Stimulated activated CD8-positive, alpha-beta memory T cell treated with anti-CD3 and anti-CD28 coated beads, Interleukin-12 subunit alpha, Interleukin-12 subunit beta, amount 100 ng/mL, for 24 hours (primary cell): ENCODE results near the gene AK2.

Experiments
- DNase-seq: peaks from one replicate; pipeline ENCODE4 v3.0.0-alpha.2; 2020; ENCODE audit errors: extremely low read depth

The AK2 gene

DNA sequence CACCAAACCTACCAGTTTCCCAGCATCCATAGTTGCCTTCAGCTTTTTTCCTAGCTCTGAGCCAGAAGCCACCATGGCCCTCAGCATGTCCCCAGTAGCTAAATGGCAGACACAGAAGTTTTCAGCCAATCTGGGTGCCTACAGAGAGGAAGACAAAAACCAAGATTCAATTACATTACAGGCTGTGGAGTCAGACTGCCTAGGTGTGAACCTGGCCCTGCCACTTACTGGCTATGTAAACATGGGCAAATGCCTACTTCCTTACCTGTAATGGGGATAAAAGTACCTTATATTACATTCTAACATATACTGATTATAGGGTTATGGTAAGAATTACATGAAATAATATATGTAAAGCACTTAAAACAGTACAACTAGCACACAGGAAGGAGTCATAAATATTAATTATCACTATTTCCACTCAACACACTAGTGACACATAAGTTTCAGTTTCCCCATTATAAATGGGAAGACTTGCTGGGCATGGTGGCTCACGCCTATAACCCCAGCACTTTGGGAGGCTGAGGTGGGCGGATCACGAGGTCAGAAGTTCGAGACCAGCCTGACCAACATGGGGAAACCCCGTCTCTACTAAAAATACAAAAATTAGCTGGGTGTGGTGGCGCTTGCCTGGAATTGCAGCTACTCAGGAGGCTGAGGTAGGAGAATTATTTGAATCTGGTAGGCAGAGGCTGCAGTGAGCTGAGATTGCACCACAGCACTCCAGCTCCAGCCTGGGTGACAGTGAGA is 12.1 kb downstream of the AK2 start:
- peak; percentile 28 for DNase-seq

DNA sequence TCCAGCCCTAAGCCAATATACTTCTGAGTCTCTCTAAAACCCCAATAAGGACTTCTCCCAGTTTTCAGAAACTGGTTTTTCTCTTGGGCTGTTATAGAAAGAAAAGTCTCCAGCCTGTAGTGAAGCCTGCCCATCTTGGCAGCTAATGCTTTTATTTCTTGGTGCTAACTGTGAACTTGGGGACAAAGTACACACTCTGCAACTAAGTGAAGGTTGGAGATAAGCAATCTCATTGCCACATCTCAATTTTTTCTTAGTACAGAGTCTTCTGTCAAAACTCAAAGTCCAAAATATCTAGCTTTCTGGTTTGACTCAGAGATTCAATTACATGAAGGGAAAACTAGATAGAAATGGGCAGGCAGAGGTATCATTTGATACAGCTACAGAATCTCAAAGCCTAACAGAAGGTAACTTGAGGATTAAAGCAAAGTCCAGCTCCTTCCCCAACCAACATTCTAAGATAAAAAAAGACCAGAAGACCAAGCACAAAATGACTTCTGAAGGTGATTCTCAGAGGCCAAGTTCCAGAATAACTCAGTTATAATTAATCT is 14.0 kb downstream of the AK2 start:
- no peak for DNase-seq

DNA sequence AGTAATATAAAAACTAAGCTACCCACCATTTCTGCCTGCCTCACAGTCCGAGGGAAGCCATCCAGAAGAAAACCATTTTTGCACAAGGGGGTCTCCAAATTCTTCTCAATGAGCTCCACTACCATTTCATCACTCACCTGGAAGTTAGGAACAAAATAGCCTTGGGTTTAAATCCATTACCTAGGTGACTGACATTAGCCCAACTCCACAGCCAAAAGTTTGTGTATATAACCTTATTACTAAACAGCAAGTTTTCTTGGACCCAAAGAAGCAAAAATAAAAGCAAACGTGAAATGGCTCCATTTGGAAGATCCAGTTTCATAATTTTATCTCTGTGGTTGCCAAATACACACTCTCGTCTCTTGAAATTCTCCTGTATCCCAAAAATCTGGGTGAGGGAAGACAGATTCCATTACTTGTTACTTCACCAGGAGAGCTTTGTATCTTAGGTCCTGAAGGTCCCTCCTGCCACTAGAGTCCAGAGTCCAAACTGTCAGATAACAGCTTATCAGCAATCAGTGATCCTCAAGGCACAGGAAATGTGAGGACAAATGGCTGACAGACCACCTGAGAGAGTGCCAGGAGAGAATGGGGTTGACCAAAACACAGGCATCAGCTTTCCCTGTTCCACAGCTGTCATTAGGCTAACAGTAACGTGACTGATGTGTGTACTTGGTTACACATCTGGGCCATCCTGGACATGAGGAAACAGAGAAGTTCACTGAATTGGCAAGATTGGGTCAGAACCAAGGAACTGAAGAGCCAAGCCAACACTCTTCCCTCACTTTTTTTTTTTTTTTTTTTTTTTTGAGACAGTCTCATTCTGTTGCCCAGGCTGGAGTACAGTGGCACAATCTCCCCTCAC is 14.9 kb downstream of the AK2 start:
- no peak for DNase-seq

DNA sequence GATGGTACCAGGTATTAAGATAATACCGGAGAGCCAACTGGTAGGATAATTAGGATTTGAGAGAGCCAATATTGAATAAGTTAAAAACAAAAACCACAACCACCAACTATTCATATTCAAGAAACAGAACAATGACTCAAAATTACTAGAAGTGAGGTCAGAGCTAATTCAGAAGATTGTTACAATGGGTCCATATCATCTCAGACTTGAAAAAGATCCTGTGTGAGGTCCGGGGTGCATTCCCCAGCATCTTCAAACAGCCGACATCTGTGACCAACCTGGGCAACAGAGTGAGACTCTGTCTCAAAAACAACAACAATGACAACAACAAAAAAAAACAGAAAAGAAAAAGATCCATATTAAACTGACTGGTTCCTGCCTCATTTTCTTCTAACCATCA is 18.6 kb downstream of the AK2 start:
- no peak for DNase-seq

DNA sequence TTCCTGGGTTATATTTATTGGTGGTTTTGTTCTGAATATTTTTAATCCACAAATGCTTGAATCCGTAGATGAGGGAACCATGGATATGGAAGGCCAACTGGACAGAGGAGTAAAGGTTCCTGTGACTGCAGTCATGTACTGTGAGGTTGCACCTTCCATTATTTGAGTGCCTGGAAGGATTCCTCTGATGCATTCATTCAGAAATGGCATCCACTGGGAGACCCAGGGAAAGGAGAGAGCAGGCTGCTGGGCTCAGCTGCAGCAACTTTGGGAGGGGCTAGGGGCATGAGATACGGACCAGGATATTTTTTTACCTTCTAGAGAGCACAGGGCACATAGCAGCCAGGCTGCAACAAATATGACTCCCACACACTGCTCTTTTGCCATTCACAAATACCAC is 19.5 kb downstream of the AK2 start:
- no peak for DNase-seq

DNA sequence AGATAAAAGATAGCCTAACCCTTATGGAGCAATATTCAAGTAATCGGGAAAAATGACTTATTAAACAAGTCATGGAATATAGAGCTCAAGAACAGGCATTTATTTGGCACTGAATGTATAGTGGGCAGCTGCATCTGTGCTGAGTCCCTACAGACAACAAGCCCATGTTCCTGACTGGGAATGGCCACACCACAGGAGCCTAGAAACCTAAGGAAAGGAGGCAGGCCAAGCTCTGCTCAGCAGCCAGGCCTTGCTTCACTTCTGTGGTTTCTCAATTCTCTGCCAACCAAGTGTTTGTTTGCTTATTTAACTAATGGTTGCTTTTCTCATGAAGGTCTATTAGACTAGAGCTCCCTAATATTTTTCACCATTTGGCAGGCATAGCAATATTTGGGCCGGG is 21.5 kb downstream of the AK2 start:
- no peak for DNase-seq

DNA sequence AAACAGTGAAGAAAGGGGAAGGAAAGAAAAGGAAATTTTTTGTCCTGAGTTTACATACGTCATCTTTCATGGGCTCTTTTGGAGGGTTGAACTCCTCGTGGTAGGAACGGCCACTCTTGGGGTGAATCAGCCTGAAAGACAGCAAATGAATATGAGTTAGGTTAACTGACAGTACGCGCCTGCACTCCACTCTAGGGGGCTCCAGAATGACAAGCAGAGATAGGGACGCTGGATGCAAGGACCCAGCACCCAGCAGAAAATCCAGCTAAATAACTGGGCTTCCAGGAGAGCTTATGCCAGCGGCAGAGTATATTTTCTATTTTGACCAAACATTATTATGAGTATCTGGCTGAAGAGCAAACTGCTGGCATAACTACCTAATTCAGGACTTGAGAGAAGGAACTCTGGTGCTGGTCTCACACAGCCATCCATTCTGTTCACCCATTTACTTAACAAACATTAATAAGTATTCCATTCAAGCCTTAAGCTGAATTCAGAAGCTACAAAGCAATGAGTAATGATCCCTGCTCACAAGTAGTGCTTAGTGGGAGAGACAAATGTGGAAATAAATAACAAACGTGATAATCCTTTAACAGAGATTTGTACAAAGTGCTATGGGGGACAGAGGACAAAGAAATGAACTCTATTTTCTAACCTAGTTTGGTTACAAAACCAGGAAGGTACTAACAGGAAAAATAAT is 22.1 kb downstream of the AK2 start:
- no peak for DNase-seq

DNA sequence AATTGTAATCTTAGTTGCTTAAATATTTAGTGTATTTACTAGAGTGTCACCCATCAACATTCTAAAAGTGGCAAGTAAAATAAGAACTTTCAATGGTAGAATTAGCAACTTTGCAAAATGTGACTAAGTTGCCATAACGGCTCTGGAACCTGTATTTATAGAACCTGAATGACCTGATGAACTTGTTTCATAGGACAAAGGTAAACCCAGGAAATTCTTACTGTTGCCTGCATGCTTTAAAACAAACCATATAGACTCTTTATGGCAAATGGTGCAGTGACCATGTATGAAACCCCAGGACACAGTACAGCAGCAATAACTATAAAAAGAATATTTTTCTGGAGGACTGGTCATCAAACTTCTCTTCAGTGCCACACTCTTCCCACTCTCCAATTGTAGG is 22.9 kb downstream of the AK2 start:
- DNase-seq = no peak

DNA sequence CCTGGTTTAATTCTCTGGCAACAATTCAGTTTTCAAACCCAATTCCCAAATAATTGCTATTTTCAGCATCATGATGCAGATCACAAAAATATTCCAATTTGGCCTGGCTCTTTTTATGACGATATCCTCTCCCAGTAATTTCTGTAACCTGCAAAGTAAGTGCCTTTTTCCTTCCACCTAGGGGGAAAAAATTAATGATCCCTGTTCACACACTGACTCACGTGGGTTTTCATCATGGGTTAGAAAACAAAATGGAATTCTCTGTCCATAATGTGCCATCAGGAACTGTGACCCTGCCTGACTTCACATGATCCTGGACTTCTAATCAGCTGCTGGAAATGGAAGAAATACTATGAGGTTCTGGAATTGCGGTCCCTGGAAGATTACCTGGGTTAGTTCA is 24.5 kb downstream of the AK2 start:
- no peak for DNase-seq

DNA sequence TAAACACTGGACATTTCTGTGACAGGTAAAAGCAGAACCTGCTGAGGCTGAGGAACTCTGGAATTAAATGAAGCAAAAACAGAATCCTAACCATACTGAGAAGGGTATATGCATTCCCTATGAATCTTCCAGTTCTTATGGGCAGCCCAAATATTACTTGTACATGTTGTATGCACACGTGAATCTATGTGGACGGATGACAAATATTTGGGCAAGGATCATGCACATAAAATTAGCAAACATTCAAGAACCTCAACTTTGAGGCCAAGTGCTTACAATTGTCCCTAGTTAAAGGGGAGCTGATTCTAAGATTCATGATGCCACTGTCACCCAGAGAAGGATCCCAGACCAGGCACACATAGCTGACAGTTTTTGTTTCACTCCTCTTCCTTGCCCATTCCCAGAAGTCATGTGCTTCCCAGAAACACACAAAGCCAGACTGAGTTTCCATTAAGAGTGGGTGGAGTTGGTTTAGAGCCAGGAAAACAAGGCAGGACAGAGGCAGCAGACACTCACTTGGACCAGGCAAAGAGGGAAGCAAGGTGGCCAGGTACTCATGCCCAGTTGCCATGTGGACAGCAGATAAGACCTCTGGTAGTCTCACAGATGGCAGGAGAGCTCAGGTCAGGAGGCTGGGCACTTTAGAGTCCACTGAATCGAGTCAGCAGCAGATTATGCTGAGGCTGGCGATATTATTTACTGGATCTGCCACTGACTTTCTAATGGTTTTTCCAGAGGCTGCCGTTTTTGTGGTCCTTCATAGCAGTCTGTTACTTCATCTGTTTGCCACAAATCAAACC is 25.6 kb downstream of the AK2 start:
- no peak for DNase-seq

DNA sequence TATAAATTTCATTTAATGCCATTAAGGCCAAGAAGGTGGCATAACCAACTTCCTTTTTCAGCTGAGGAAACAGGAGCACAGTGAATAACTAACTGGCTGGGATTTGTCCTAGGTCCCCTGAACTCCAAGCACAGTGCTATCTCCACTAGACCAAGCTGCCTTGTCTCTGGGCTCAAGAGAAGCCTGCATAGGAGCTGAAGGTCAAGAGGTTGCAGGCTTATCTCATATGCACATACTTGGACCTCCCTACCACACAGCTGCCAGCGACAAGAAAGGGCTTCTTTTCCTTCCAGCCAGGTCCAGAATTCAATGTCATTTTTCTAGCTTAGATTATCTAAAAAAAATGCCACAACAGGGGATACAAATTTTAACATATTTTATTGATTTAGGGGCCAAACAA is 27.1 kb downstream of the AK2 start:
- DNase-seq = no peak

DNA sequence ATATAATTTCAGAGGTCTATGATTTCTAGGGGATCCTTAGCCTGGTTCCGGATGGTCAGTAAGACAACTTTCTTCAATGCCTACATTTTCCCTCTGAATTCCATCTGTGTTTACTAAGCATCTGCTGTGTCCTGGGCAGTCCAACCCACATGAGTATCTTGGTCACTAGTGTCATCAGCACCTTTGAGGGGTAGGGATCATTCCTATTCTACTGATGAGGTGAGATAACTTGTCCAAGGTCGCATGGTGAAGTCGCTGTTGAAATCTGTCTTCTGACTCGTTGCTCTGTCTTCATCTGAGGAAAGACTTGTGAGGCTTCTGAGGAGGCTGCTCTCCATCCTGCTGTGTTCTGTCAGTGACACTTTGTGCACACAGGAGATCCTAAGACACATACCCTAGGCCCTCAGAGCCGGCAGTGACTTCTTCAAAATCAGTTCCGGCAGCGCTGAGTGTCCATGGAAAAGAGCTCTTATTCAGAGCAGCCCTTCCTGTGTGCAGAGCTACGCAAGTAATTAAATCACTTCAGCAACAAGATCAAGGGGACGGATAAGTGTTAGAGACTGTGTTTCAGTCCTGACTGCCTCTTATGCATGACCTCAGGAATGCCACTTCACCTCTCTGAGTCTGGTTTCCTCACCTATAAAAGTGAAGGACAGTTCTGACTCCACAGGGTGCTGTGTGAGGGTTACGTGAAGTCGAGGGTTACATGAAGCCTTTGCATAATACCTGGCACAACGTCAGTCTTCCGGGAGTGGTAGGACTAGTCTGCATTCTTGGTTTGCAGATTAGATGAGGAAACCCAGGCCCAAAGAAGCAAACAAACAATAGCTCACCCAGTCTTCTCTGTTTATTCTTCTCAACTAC is 28.4 kb downstream of the AK2 start:
- DNase-seq = no peak

DNA sequence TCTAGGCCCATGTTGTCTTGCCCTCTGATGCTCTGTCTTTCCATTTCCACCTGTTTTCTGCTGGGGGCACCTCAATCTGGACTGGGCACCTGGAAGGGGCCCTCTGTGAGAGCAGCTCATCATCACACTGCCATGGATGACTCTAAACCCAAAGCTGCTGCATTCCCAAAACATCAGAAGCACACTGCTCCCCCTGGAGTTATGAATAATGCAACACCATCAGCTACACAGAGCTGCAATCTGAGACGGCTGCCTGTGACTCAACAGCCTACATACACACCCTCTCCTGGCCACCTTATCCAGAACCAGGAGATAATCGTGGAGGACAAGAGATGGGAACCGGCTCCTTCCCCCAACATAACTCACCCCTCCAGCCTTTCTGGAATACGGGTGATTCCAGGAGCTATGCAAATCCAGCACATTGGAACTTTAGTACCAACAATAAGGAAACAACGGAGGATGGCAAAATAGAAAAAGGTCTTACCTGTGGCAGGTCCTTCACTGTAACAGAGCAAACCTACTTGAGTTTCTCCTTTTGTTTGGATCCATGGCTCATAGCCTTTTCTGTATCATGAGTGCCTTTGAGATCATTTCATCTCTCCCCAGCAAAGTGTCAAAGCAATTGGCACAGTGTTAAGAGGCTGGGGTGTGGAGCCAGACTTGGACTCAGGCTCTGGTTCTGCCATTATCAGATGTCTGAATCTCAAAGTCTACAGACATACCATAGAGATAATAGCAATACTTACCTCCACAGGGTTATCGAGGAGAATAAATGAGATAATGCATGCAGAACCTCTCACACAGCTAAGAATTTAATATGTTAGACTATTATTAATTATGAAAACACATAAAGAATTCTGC is 29.3 kb downstream of the AK2 start:
- no peak for DNase-seq

DNA sequence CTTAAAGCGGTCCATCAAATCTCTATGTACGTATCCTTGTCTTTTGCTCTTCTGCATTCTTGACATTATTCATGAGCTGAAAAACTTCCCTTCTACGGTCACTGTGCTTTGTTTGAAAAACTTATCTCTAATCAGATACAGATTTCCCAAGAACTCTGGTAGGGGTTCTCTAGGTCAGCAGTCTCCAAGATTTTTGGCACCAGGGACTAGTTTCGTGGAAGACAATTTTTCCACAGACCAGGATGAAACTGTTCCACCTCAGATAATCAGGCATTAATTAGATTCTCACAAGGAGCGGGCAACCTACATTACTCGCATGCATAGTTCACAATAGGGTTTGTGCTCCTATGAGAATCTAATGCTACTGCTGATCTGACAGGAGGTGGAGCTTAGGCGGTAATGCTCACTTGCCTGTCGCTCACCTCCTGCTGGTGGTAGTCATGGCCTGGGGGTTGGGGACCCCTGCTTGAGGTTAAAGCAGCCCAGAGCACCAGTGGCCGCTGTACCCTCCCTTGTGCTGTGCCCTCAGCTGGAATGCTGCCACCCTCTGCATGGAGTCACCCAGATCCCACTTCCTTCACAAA is 30.8 kb downstream of the AK2 start:
- DNase-seq = no peak

DNA sequence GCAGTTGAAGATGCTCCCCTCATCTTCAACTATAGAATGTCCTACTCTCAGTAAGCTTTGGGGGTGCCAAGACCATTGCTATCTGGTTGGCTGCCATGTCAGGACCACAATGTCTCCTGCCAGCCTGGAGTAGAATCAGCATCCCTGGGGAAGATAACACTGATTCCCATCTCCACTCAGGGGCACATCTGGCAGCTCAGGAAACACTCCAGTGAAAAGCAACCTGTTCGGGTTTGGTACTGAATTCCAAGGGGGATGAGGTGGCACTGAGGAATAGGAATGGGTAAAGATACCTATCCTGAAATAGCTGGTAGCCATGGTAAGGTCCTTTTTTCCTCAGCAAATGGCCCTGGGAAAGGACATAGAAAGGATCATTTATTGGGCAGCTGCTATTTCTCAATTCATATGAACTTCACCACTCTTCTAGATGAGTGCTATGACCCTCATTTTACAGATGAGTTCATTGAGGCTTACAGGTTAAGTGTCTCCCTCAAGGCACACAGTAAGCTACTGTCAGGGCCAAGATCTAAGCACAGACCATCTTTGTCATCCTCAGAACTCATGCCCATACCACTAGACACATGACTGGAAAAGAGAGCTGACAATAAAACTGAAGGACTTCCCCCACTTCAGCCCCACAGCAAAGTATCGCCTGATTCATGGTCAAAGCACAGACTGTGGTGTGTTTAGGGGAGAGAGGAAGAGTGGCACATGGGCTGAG is 31.4 kb downstream of the AK2 start:
- DNase-seq = no peak

DNA sequence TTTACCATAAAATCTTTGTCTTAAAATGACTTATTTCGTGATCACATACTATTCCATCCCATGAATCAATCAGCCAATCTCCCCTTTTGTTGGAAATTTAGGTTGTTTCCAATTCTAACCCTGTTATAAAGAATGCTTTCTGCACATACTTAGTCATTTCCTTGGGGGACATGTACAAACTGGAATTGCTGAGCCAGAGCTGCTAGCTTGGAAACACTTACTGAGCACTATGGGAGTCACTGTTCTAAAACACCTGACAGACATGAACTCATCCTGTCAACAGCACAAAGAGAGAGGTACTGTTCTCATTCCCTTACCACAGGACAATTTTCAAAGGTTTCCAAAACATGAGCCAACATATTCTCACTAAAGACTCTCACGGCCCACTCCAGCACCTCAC is 32.1 kb downstream of the AK2 start:
- no peak for DNase-seq

DNA sequence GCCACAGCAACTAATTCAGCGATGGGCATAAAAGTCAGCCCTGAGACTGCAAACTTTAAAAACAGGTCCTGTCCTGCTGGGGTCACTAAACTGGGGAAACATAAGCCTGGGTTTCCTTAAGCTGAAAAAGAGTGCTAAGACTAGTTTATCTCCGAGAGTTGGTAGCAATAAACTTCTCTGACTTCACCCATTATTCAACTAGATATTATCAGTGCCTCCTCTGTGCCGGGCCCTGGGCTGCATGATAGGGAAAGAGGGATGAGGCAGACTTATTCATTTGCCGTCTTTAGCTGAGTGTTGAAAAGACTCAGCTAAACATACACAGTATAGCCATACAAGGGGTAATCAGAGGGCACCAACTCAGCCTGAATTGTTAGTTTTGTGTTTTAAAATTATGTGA is 33.0 kb downstream of the AK2 start:
- no peak for DNase-seq

DNA sequence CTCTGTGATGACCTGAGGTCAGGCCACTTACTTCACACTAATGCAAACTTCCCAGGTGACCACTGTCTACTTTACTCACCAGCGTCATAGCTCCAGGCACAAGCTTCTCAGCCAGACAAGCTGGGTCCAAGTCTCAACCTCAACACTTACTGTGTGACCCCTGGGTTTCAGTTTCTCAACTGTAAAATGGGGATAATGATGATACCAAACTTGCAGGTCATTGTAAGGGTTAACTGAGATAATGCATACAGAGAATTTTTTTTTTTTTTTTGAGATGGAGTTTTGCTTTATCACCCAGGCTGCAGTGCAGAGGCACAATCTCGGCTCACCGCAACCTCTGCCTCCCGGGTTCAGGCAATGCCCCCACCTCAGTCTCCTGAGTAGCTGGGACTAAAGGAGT is 34.7 kb downstream of the AK2 start:
- no peak for DNase-seq

DNA sequence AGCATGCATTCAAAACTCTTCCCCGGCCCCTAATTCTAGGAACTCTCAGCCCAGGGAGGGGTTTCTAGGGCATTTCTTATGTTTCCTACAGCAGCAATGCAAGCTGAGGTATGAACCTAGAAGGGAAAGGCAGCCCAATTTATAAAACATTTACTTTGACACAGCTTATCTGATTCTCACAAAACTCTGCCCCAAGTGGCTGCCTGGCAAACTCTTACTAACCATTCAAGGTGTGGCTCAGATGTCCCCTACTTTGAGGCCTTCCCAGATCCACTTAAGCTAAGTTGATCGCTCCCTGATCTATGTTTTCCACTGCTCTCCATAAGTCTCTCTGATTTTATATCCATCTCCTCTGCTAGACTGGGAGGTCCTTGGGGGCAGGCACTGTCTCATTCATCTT is 35.4 kb downstream of the AK2 start:
- no peak for DNase-seq
